Left cardiac atrium (tissue), 4 donors: ENCODE data around the gene RPS6KA2. TPM values are rescaled to one million over a fixed set of nuclear protein-coding genes. Genes with fewer than 3 reads are reported as not detected.

Source experiments
- ATAC-seq, 2 donors: fragments of 200-7000 bp; cut with Tn5 transposase; one replicate each; pipeline ENCODE4 v1.9.1; 2020; ENCODE audit warnings: mild to moderate bottlenecking in 2 of 2, moderate library complexity in 2 of 2
- DNase-seq: peaks from one replicate; pipeline ENCODE4 v3.0.0-alpha.2; 2020
- intact Hi-C, 2 donors: fragments of 100-400 bp; cut with DNase I; formaldehyde crosslinking; loops; one replicate each; pipeline versions ENCODE4 v1.14.1 to v1.15.1; 2022 to 2023
- total RNA-seq, 2 donors: library from RNA; stranded (reverse); fragmentation: NEBNext Ultra II Directional; extraction: Animal tissue kit (Norgen Biotek cat#: 25700); gene quantifications; one replicate each; pipeline ENCODE4 v1.2.1, GENCODE V29; 2021
- donor health status: DM: no; HTN: yes; CAD: no.
- donor health status: DM: no; HTN: yes; CAD: no; lungs with severe emphysema.
- donor health status: DM: yes; HTN: yes; CAD: no.
- donor health status: Dilated cardiomyopathy.

Gene RPS6KA2
- total RNA-seq, 2 donors from 2014 or later, result 59.6 to 95.7 TPM

- no peak for DNase-seq
- ATAC-seq, result peak; percentile 32 to 81
- intact Hi-C loops, result no loop called here
Observed at GRCh38 chr6:166567107-166567506, 59.9 kb downstream of the RPS6KA2 start.

GRCh38 chr6:166566026-166567011 lies 60.7 kb downstream of the RPS6KA2 start:
- intact Hi-C loops, result no loop called here
- ATAC-seq, result peak in 1 of 2 donors; percentile 4
- no peak for DNase-seq

GRCh38 chr6:166565084-166565967 lies 61.7 kb downstream of the RPS6KA2 start:
- intact Hi-C loops, result no loop called here
- ATAC-seq (peak; percentile 39 to 75), DNase-seq (peak; percentile 48)

- intact Hi-C loops, result no loop called here
- ATAC-seq, result no peak
Observed at GRCh38 chr6:166563805-166564204, 63.2 kb downstream of the RPS6KA2 start.

GRCh38 chr6:166563200-166563599 lies 63.9 kb downstream of the RPS6KA2 start:
- ATAC-seq (no peak), DNase-seq (no peak)
- intact Hi-C loops, result no loop called here

More at GRCh38 chr6:166563805-166564204, 63.2 kb downstream of the RPS6KA2 start:
- no peak for DNase-seq

- no peak for ATAC-seq
- intact Hi-C loops, result no loop called here
- DNase-seq, result no peak
Observed at GRCh38 chr6:166562726-166563125, 64.3 kb downstream of the RPS6KA2 start.

- intact Hi-C loops, result no loop called here
- ATAC-seq, result no peak
- no peak for DNase-seq
Observed at GRCh38 chr6:166561771-166562359, 65.2 kb downstream of the RPS6KA2 start.

- DNase-seq, result no peak
- ATAC-seq, result no peak
- intact Hi-C loops, result no loop called here
Observed at GRCh38 chr6:166560222-166560621, 66.8 kb downstream of the RPS6KA2 start.

- ATAC-seq, result no peak
- intact Hi-C loops, result loop anchor here (10.0 kb wide), 1 partner anchor 55 kb away; no protein-coding TSS in a partner anchor
- no peak for DNase-seq
Observed at GRCh38 chr6:166559662-166560061, 67.4 kb downstream of the RPS6KA2 start.

GRCh38 chr6:166559211-166559610 lies 67.8 kb downstream of the RPS6KA2 start:
- no peak for ATAC-seq
- no peak for DNase-seq
- intact Hi-C loops, result loop anchor here (10.0 kb wide), 1 partner anchor 56 kb away; no protein-coding TSS in a partner anchor

GRCh38 chr6:166558156-166559005 lies 68.7 kb downstream of the RPS6KA2 start:
- intact Hi-C loops, result loop anchor here (10.0 kb wide), 1 partner anchor 56 kb away; no protein-coding TSS in a partner anchor
- ATAC-seq (peak in 1 of 2 donors; percentile 11), DNase-seq (no peak)

GRCh38 chr6:166556863-166557322 lies 70.2 kb downstream of the RPS6KA2 start:
- intact Hi-C loops, result loop anchor here (10.0 kb wide), 1 partner anchor 58 kb away; no protein-coding TSS in a partner anchor
- ATAC-seq (peak; percentile 96 to 98), DNase-seq (peak; percentile 86)

GRCh38 chr6:166556336-166556735 lies 70.7 kb downstream of the RPS6KA2 start:
- intact Hi-C loops, result loop anchor here (10.0 kb wide), 1 partner anchor 58 kb away; no protein-coding TSS in a partner anchor
- ATAC-seq, result no peak
- no peak for DNase-seq

GRCh38 chr6:166555086-166555485 lies 72.0 kb downstream of the RPS6KA2 start:
- ATAC-seq, result no peak
- no peak for DNase-seq
- intact Hi-C loops, result loop anchor here (10.0 kb wide), 1 partner anchor 60 kb away; no protein-coding TSS in a partner anchor

- ATAC-seq (no peak), DNase-seq (no peak)
- intact Hi-C loops, result loop anchor here (10.0 kb wide), 1 partner anchor 60 kb away; no protein-coding TSS in a partner anchor
Observed at GRCh38 chr6:166554316-166554715, 72.7 kb downstream of the RPS6KA2 start.

GRCh38 chr6:166553563-166554271 lies 73.3 kb downstream of the RPS6KA2 start:
- intact Hi-C loops, result loop anchor here (10.0 kb wide), 1 partner anchor 61 kb away; no protein-coding TSS in a partner anchor
- DNase-seq (peak; percentile 46), ATAC-seq (peak in 1 of 2 donors; percentile 39)

- DNase-seq, result no peak
- intact Hi-C loops, result loop anchor here (10.0 kb wide), 1 partner anchor 62 kb away; no protein-coding TSS in a partner anchor
- no peak for ATAC-seq
Observed at GRCh38 chr6:166552600-166552999, 74.5 kb downstream of the RPS6KA2 start.
